IPS-11a (cell line): ENCODE measurements around the gene RHOXF2.
"Not testable (repeated sequence)": the region's sequence is repeated elsewhere in the genome, so short reads cannot be mapped to it uniquely, and the experiment has no call there.

Source experiments
- H3K4me3 ChIP-seq: one replicate; pipeline ENCODE4 v1.5.1; 2013; ENCODE audit warnings: low read depth, low read length, control low read depth

Gene RHOXF2

GRCh38 chrX:120196626-120197283, 38.3 kb downstream of the RHOXF2 start:
- H3K4me3 ChIP-seq = not testable (repeated sequence)

GRCh38 chrX:120200851-120201250, 42.4 kb downstream of the RHOXF2 start:
- no peak overlapping the region for H3K4me3 ChIP-seq

- H3K4me3 ChIP-seq = no peak overlapping the region
Observed at GRCh38 chrX:120205816-120206753, 47.7 kb downstream of the RHOXF2 start.

- H3K4me3 ChIP-seq = no peak overlapping the region
Observed at GRCh38 chrX:120207009-120207605, 48.7 kb downstream of the RHOXF2 start.

- H3K4me3 ChIP-seq = no peak overlapping the region
Observed at GRCh38 chrX:120213438-120214265, 55.2 kb downstream of the RHOXF2 start.
